AG04449 (cell line): Measurements from ENCODE around the gene CDH13.

Source experiments
- CTCF ChIA-PET: fragments of 350-600 bp; formaldehyde crosslinking; extraction: SDS; loops from one replicate; lab custom pipeline; 2021; ENCODE audit warnings: antibody characterized with exemption; lab: Yijun Ruan, JAX
- POLR2A ChIA-PET: fragments of 400-600, 350-600 bp; formaldehyde crosslinking; extraction: SDS; loops from one replicate; lab custom pipeline; 2020; ENCODE audit warnings: antibody characterized with exemption, inconsistent platforms; lab: Yijun Ruan, JAX
- DNase-seq: peaks from one replicate; pipeline ENCODE4 v3.0.0-alpha.2; 2010; ENCODE audit warnings: low read depth, low spot score
- H3K4me3 ChIP-seq: 2 replicates; pipeline ENCODE4 v1.5.1; 2011; ENCODE audit warnings: low read depth, mild to moderate bottlenecking, control low read depth, low read length
- CTCF ChIP-seq: IDR thresholded peaks from one replicate; pipeline ENCODE4 v1.5.1; 2011; ENCODE audit warnings: mild to moderate bottlenecking, moderate library complexity, low read length, control low read depth, inconsistent platforms; ENCODE audit not compliant: insufficient read depth; ENCODE audit errors: missing control alignments

Gene CDH13

GRCh38 chr16:82784573-82784968 lies 157.8 kb downstream of the CDH13 start:
- ChIA-PET CTCF (interaction anchor here (1.0 kb wide), 1 partner anchor 154 kb away, joined by 3 read pairs; no protein-coding TSS in a partner anchor), POLR2A (no interaction called here)
- no peak for DNase-seq
- no peak for TF ChIP-seq CTCF
- H3K4me3 ChIP-seq: no peak overlapping the region

- TF ChIP-seq CTCF: no peak
- ChIA-PET POLR2A (no interaction called here), CTCF (no interaction called here)
- no peak for DNase-seq
- H3K4me3 ChIP-seq: no peak overlapping the region
Observed at GRCh38 chr16:82788225-82788624, 161.5 kb downstream of the CDH13 start.

- ChIA-PET CTCF (interaction anchor here (1.6 kb wide), 1 partner anchor 12 kb away, joined by 3 read pairs; no protein-coding TSS in a partner anchor), POLR2A (no interaction called here)
- no peak overlapping the region for H3K4me3 ChIP-seq
- no peak for DNase-seq
- no peak for TF ChIP-seq CTCF
Observed at GRCh38 chr16:82788919-82789318, 162.2 kb downstream of the CDH13 start.

- ChIA-PET CTCF (no interaction called here), POLR2A (no interaction called here)
- no peak overlapping the region for H3K4me3 ChIP-seq
- no peak for TF ChIP-seq CTCF
- no peak for DNase-seq
Observed at GRCh38 chr16:82792693-82793092, 165.9 kb downstream of the CDH13 start.

- no peak for DNase-seq
- POLR2A ChIA-PET: no interaction called here
- no peak for TF ChIP-seq CTCF
- CTCF ChIA-PET: no interaction called here
- no peak overlapping the region for H3K4me3 ChIP-seq
Observed at GRCh38 chr16:82793528-82794245, 166.9 kb downstream of the CDH13 start.

GRCh38 chr16:82796047-82796446 lies 169.3 kb downstream of the CDH13 start:
- ChIA-PET CTCF (no interaction called here), POLR2A (no interaction called here)
- H3K4me3 ChIP-seq: no peak overlapping the region
- no peak for DNase-seq
- TF ChIP-seq CTCF: no peak
